HG03135 (cell line): ENCODE data around the gene HDAC1.

Source experiments
- ATAC-seq: cut with Tn5 transposase; IDR thresholded peaks from one replicate; pipeline ENCODE4 v1.9.1; 2021; ENCODE audit warnings: mild to moderate bottlenecking, moderate library complexity; ENCODE audit not compliant: unreplicated experiment

Gene HDAC1

DNA sequence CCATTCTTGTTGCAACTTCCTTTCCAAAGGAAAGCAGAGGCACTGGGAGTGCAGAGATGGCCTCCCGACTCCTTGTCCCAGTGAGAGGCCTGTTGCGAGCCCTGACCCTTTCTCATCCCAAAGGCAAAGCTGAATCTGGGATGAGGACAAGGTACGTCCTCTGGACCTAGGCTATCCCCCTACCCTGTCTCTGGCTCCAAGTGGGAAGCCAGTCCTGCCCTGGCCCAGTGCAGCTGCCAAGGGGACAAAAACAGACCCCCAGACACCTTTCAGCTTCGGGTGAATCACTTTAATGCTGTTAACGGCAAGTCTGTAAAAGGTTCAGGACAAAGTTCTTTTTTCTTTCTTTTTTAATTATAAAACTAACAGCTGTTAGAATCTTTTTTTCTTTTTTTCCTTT, 73.0 kb downstream of the HDAC1 start:
- ATAC-seq: no peak

DNA sequence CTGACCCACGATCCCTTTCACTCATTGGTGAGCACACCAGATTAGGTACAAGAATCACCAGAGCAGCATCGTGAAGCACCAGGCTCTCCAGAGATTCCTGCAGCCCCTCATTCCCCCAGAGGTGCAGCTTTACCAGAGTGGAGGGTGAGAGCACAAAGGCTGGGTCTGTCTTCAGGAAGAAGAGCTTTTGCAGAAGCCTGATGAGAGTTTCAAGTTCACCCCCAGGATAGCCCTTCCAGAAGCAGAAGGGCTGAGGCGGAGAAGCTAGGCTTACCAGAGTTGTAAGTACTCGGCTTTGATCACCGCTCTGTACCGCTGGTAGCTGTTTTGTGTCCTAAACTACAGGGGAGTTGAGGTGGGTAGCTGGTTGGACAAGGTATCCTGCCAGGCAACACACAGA, 73.6 kb downstream of the HDAC1 start:
- ATAC-seq: no peak

DNA sequence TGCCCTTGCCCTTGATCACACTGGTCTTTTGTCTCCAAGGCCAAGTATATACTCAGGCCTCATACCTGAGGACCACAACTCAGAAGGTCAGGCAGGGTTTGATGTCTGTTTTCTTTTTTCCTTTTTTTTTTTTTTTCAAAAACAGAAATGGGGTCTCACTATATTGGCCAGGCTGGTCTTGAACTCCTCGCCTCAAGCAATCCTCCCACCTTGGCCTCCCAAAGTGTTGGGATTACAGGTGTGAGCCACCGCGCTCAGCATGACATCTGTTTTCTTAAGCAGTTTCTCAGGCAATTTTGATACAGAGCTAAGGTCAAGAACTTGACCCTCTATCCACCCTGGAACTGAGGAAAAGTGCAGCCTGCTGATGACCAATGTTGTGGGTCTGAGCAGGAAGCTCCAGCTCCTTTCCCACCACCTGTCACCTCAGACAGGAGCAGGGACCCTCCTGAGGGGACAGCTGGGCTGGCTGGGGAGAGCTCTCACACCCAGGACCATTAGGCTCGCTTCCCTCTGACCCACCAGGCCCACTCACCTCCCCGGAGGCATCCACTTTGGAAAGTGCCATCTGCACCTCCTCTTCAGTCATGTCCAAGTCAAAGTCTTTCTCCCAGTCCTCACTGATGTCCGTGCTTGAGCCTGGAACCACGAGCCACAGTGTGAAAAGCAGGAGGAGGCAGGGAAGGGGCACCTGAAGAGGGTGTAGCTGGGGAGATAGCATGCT, 76.2 kb downstream of the HDAC1 start:
- no peak for ATAC-seq

DNA sequence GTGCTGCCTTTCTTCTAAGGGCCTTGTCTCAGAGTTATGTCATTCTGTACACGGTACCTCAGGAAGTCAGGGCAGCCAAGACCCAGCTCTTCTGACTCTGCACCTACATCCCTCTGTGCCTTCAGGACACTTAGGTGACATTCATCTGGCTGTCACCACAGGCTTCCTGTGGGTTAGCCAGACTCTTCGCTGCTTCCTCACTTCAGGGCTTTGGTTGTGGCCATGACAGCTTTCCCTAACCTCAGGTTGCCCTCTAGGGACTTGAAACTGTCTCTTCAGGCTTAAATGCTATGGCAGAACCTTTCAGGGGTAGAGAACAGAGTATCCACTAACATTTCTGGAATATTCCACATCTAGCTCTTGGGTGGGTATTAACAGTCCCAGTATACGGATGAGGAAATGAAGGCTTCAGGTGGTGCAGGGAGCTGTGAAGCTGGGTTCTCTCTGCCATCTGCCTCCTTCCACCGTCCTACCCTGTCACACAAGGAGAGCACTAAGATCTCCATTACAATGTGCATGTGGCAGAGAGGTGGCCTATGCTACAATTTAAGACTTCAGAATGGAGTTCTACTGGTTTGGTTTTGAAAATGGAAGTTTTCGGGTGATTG, 80.4 kb downstream of the HDAC1 start:
- ATAC-seq: no peak

DNA sequence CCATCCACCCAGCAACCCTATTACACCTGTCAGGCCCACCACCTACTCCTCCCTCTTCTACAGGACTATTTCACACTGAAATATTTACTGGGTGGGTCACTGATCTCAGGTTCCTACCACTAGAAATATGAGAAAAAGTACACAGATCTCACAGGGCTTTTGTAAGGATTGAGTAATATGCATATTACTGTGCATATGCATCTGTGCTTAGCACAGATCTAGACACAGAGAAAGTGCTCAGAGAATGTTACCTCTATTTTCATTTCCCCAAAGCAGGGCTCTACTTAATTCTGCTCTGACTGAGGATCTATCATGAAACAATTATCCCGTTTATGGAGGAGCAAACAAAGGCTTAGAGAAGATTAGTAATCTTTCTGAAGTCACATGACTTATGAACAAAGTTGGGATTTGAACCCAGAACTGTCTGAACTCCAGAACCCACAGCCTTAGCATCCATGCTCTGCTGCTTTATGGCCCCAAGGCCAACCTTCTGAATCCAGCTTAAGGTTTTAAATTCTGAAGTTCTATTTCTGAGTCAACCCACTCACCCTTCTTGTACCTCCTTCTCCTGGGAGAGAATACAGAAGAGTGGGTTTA, 82.2 kb downstream of the HDAC1 start:
- no peak for ATAC-seq

DNA sequence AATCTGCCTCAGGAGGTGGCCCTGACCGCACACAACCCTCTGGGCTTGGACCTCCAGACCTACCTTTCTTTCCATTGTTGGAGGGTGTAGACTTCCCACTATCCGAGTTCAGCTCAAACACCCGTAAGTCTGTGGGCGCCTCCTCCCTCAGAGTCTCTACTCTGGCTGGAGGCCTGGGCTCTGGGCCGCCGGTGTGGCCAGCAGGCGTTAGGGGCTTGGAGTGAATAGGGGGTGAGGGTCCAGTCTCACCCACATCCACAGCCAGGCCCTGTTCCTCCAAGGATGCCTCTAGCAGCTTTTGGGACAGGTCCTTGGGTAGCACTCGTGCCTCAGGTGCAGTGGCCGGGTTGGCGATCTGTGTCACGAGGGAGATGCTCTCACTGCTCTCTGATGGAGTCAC, 84.3 kb downstream of the HDAC1 start:
- no peak for ATAC-seq

DNA sequence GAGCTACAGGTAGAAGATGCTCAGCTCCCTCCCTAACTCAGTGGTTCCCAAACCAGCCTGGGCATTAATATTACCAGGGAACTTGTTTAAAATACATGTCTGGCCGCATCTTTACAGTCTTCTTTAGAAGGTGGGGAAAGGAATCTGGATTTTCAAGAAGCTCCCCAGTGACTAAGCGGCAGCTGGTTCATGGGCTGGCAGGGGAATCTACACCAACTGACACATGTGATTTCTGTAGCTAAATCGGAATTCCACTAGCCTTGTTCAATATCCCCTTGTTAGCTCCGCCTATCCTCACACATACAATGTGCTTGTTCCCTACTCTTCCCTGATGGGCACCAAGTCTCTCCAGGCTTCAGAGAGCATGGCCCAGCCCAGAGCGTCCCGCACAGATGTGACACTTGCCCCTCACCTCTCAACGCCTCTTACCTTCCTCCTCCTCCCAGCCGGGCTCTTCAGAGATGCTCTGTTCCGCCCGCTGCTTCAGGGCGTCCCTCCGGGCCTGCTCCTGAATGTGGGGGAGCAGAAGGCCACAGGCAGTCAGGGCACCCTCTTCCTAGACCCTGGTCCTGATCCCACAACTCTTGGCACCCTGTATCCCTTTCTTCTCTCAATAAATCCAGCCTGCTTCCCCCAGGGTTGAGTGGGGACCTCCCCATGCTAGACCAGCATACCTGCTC, 85.8 kb downstream of the HDAC1 start:
- no peak for ATAC-seq

DNA sequence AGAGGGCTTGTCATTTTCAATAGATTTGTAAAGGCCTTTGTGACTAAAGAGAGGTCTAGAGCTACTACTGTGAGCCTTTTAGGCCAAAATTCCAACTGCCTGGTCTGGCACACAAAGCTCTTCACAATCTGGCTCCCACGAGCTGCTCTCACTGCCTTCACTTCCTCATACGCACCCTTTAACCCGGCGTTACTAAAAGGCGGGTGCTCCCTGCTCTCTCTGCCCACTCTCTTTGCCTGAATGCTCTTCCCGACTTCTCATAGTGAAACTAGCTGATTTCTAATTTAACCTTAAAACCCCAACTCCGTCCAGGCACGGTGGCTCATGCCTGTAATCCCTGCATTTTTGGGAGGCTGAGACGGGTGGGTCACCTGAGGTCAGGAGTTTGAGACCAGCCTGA, 88.2 kb downstream of the HDAC1 start:
- ATAC-seq: no peak
